ENCODE measurements around the gene SERINC3. TPM values are rescaled to one million over a fixed set of nuclear protein-coding genes. Genes with fewer than 3 reads are reported as not detected.

The SERINC3 gene
- total and polyA plus RNA-seq, 2 of the 13 experiments (the other 11 are each of a cell fraction or from before 2014, with no cell fraction given) = 82.0 to 226 TPM

GRCh38 chr20:44509762-44510161 lies 12.1 kb downstream of the SERINC3 start:
- DNase-seq (ENCODE audit: low spot score) (no peak), FAIRE-seq (no peak), ATAC-seq (no peak)
- POLR2A ChIA-PET = interaction anchor here (1.8 kb wide), 1 partner anchor 12 kb away, joined by 4 read pairs; the partner anchor contains the start of gene SERINC3
- 92% methylated on average over 4 of the region's 4 CpGs for WGBS (ENCODE audit: low lambda C conversion rate)
- no peak overlapping the region for H3K9ac ChIP-seq (ENCODE audit: insufficient read depth, low read depth, low read length)
- CTCF ChIA-PET (ENCODE audit: low intra/inter-chr PET ratio, low total read pairs) = no interaction called here
- peaks cover 10% of the 10 kb centered on the region; the same call in 1 of the 2 replicates for H4K20me1 ChIP-seq (ENCODE audit: insufficient read depth, low read length)
- TSS peak; percentile 18 for BruUV-seq (replicated peaks)
- no peak for TF ChIP-seq TFDP2 (CRISPR knock-in tag; IDR thresholded peaks at IDR 0.05)
- TF ChIP-seq ZMYM3 (CRISPR knock-in tag; IDR thresholded peaks at IDR 0.05) = no peak
- TF ChIP-seq MEIS1 (CRISPR knock-in tag; IDR thresholded peaks at IDR 0.05; ENCODE audit: borderline replicate concordance) = no peak
- no peak for TF ChIP-seq KDM5B (CRISPR knock-in tag; IDR thresholded peaks at IDR 0.05; ENCODE audit: borderline replicate concordance)
- TF ChIP-seq ZNF609 (CRISPR knock-in tag; IDR thresholded peaks at IDR 0.05; ENCODE audit: borderline replicate concordance) = no peak
- no peak for TF ChIP-seq TFE3 (CRISPR knock-in tag; IDR thresholded peaks at IDR 0.05)
- TF ChIP-seq ZNF619 (CRISPR knock-in tag; IDR thresholded peaks at IDR 0.05) = no peak
- H3K27me3 ChIP-seq (ENCODE audit: control insufficient read depth in 1 of 2, insufficient read depth in 2 of 2, low read length in 2 of 2) = no peaks in the 10 kb centered on the region
- in situ Hi-C loops (cut with HindIII; ENCODE audit: extremely low pct_ligation_motif_present, low pct_unique_long_range_greater_than_20kb) (no loop called here), intact Hi-C loops (cut with micrococcal nuclease; ENCODE audit: unreplicated experiment) (no loop called here)
- no peak overlapping the region for H3K27ac ChIP-seq (ENCODE audit: extremely low read length, insufficient read depth, low read length)
- H3K4me2 ChIP-seq (ENCODE audit: low read depth, low read length) = no peak overlapping the region
- H3K79me2 ChIP-seq (ENCODE audit: insufficient read depth, low read length) = peaks cover 10% of the 10 kb centered on the region
- H3K4me1 ChIP-seq (ENCODE audit: insufficient read depth, low read length) = peaks cover 10% of the 10 kb centered on the region
- no peak overlapping the region for H3K4me3 ChIP-seq (replicated peaks in 1 of 3; ENCODE audit: insufficient read depth in 1 of 3, low read depth in 2 of 3, low read length in 3 of 3)
- no peaks in the 10 kb centered on the region for H3K9me3 ChIP-seq (ENCODE audit: low read length)
- H2AFZ ChIP-seq (ENCODE audit: low read length) = no peak overlapping the region
- H3K36me3 ChIP-seq (replicated peaks in 1 of 2; ENCODE audit: control insufficient read depth in 1 of 2, insufficient read depth in 2 of 2, low read length in 2 of 2) = peaks cover 29 to 77% of the 10 kb centered on the region in 2 experiments; a peak in 4 of 5 replicates
